GM19099 (cell line): ENCODE results near the gene MAGEB3.

Experiments
- POLR2A ChIP-seq: IDR thresholded peaks from 3 replicates; pipeline ENCODE4 v1.6.1; 2011; ENCODE audit warnings: low read depth; ENCODE audit not compliant: insufficient read length; ENCODE audit errors: extremely low read depth

MAGEB3 gene

DNA sequence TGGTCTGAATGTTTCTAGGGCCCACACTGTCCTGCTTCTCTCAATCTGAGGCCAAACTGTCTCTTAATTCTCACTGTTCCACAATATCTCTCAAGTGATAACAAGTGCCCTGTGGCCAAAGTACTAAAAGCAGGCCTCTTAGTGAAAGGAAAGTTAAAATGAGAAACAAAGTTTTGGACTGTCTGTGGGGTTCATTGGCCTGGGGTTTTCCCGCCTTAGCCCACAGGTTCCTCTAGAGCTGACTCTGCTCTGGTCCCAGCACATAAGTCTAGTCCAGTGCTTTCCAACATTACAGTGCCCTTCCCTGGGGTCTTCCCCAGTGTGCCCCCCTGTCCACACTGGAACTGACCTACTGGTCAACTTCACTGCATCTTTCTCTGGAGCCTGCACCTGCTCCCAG is 22.8 kb downstream of the MAGEB3 start:
- no peak for TF ChIP-seq POLR2A

DNA sequence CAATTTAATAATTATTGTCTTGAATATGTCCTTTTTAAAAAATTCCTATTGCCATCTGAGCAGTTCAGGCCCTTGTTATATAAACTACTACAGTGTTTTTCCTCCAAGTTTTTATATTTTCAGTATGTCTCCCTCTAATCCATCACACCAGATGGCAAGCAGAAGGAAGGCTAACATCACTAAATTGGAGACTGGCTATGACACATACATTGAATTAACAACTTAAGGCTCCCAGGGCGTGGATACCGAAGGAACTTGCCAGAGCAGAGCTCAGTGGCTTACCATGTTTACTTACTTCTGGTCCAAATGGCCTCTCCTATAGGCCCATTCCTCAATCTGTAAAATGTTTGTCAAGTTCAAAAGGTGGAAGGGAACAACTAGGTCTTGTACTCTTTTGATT is 29.5 kb downstream of the MAGEB3 start:
- TF ChIP-seq POLR2A = no peak

DNA sequence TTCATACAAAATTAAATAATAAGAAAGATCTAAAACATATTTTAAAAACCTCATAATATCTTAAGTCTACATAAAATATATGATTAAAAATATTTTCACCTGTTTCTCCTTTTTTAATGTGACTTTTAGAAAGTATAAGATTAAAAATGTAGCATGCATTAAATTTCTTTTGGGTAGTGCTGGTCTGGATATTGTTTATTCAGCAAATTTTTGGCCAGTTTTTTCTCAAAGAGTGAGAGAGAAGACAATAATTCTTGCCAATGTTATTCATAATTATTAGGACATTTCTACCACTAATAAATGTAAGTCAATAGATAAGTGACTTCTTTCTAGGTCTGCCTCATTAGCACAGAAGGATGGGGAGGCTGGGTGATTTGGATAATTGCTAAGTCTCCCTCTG is 30.6 kb downstream of the MAGEB3 start:
- no peak for TF ChIP-seq POLR2A

DNA sequence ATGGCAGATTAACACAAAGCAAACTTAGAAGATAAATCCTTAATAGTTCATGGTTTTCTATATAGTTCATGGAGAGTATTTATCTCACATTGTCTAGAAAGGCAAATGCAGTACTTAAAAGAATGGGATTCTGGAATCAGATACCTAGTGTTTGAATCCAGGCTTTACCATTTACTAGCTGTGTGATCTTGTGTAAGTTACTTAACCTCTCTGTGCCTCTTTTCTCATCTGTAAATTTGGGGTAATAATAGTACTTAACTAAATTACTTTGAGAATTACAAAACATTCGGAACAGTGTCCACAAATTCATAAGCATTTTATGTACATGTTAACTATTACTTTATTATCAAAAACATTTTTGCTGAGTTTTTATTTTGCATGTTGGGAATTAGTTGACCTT is 32.3 kb downstream of the MAGEB3 start:
- no peak for TF ChIP-seq POLR2A

DNA sequence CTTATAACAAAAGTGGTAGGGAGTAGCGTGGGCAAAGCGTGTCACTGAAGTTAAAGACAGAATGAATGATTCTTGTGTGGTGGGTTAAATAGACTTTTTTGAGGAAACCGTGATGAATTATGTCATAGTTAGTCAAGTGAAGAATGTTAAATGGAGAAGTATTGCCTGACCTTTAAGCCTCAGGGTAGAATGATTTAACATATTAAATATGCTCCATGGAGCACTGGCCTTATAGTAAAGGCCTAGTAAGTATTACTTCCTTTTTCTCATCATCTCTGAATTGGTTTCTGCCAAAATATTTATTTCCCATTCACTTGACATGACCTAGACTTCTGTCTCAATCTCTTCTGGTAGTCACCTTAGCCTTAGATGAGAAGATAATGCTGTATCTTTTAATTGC is 40.2 kb downstream of the MAGEB3 start:
- TF ChIP-seq POLR2A = no peak

DNA sequence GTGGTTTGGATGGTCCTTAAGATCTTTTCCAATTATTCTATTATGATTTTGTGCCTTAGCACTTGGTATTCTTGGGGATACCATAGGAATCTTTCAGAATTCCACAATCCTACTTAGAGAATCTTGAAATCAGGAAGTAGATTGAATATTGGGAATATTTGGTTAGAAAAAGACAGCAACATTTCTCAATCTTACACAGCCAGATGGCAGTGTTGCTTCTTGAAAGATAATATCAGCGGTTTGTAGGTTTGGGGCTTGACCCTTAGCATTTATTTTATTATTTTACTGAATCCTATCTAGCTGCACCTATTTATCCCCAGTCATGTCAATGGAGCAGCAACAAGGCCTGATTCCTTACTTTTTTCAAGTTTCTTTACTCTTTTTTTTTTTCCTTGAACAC is 45.0 kb downstream of the MAGEB3 start:
- TF ChIP-seq POLR2A = no peak

DNA sequence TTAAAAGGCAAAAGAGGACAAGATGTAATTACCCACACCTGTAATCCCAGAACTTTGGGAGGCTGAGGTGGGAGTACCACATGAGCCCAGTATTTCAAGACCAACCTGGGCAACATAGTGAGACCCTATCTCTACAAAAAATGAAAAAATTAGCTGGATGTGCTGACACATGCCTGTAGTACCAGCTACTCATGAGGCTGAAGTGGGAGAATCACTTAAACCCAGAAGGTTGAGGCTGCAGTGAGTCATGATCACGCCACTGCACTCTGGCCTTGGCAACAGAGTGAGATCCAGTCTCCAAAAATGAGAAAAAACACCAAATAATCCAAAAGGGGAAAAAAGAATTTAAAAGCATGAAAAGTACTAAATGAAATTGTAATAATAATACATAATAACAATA is 47.9 kb downstream of the MAGEB3 start:
- TF ChIP-seq POLR2A = no peak

DNA sequence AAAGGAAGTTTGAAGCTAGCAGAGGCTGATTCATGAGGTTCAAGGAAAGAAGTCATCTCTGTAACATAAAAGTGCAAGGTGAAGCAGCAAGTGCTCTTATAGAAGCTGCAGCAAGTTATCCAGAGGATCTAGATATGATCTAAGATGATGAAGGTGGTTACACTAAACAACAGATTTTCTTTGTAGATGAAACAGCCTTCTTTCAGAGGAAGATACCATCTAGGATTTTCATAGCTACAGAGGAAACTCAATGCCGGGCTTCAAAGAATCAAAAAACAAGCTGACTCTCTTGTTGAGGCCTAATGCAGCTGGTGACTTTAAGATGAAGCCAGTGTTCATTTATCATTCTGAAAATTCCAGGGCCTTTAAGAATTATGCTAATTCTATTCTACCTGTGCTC is 50.0 kb downstream of the MAGEB3 start:
- TF ChIP-seq POLR2A = no peak

DNA sequence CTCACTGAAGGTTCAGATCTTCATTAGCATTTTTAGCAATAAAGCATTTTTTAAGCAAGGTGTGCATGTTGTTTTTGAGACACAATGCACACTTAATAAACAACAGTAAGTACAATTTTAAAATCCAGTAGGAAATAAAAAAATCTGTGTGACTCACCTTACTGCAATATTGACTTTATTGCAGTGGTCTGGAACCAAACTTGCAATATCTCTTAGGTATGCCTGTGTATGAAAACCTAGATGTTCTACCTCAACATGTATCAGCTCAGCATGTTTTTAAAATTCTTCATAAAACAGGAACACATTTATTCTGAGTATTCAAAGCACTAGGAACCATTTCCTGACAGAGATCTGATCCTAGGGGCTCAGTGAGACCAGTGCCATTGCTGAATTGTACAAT is 52.1 kb downstream of the MAGEB3 start:
- no peak for TF ChIP-seq POLR2A

DNA sequence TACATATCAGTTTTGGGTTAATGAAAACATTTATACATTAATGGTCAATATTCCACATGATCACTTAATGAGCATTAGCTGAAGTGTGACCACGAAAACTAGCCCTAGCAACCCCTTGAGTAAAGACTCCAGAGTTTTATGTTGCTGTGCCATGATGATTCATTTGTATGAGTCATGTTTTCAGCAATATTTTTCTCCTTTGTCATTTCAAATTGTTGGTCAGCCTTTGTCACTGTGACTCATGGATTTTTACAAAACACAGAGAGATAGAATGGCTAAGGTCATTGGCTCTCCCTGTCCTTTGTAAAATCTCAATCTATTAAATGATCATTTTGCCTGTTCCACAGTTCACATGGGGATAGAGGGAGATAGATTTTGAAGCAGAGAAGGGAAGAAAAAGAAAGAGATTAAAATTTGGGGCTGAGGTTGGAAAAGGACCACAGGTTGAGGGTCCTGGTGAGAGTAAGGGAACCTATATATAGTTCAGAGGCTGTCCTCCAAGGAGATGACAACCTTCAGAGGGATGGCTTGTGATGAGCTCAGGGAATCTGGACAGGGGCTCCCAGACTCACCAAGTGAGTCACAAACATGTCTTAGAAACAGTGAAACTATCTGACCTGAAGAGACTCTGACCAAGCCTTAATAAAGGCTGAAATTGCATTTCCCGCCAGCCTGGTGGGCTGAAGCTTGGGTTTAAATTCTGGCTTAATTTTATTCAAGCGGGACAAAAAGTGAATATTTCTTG is 53.2 kb downstream of the MAGEB3 start:
- no peak for TF ChIP-seq POLR2A
